HEK293T (cell line): ENCODE measurements around the gene CABP2.
"Not testable (repeated sequence)": the region's sequence is repeated elsewhere in the genome, so short reads cannot be mapped to it uniquely, and the experiment has no call there.

Experiments
- CTCF ChIA-PET: fragments of 350-600 bp; formaldehyde crosslinking; extraction: SDS; loops from one replicate; lab custom pipeline; 2021; ENCODE audit warnings: antibody characterized with exemption, inconsistent platforms; lab: Yijun Ruan, JAX
- POLR2A ChIA-PET: fragments of 350-600 bp; formaldehyde crosslinking; extraction: SDS; loops from one replicate; lab custom pipeline; 2020; ENCODE audit warnings: antibody characterized with exemption, inconsistent platforms; lab: Yijun Ruan, JAX
- DNase-seq: peaks from one replicate; pipeline ENCODE4 v3.0.0; 2012; ENCODE audit warnings: mixed read lengths; ENCODE audit errors: extremely low spot score
- ARNT ChIP-seq: fragments of 450-650 bp; IDR thresholded peaks from 2 replicates; pipeline ENCODE4 v1.6.1; 2017; ENCODE audit warnings: mild to moderate bottlenecking
- BHLHE40 ChIP-seq: fragments of 450-650 bp; IDR thresholded peaks from 2 replicates; pipeline ENCODE4 v1.6.1; 2016; ENCODE audit warnings: mild to moderate bottlenecking, moderate library complexity, borderline replicate concordance
- CTBP1 ChIP-seq: fragments of 450-650 bp; IDR thresholded peaks from 2 replicates; pipeline ENCODE4 v1.6.1; 2016; ENCODE audit warnings: borderline replicate concordance
- ELF4 ChIP-seq: fragments of 450-650 bp; IDR thresholded peaks from 2 replicates; pipeline ENCODE4 v1.6.1; 2017; ENCODE audit warnings: antibody characterized with exemption
- FOXA1 ChIP-seq: fragments of 450-650 bp; IDR thresholded peaks from 2 replicates; pipeline ENCODE4 v1.6.1; 2016; ENCODE audit warnings: mild to moderate bottlenecking
- FOXK2 ChIP-seq: fragments of 450-650 bp; IDR thresholded peaks from 2 replicates; pipeline ENCODE4 v1.6.1; 2016; ENCODE audit warnings: mild to moderate bottlenecking
- FOXM1 ChIP-seq: fragments of 450-650 bp; IDR thresholded peaks from 2 replicates; pipeline ENCODE4 v1.6.1; 2017; ENCODE audit warnings: mild to moderate bottlenecking, borderline replicate concordance
- HDGF ChIP-seq: fragments of 450-650 bp; IDR thresholded peaks from 2 replicates; pipeline ENCODE4 v1.6.1; 2017; ENCODE audit warnings: antibody characterized with exemption, borderline replicate concordance
- L3MBTL2 ChIP-seq: fragments of 450-650 bp; conservative IDR thresholded peaks from 2 replicates; pipeline ENCODE4 v1.6.1; 2016; ENCODE audit warnings: mild to moderate bottlenecking
- LEF1 ChIP-seq: fragments of 450-650 bp; IDR thresholded peaks from 2 replicates; pipeline ENCODE4 v1.6.1; 2017; ENCODE audit warnings: mild to moderate bottlenecking, borderline replicate concordance
- NFRKB ChIP-seq: fragments of 450-650 bp; IDR thresholded peaks from 2 replicates; pipeline ENCODE4 v1.6.1; 2016; ENCODE audit warnings: mild to moderate bottlenecking, moderate library complexity
- PKNOX1 ChIP-seq: fragments of 450-650 bp; IDR thresholded peaks from 2 replicates; pipeline ENCODE4 v1.6.1; 2016
- SP1 ChIP-seq: fragments of 450-650 bp; IDR thresholded peaks from 2 replicates; pipeline ENCODE4 v1.6.1; 2017
- SUZ12 ChIP-seq: fragments of 450-650 bp; IDR thresholded peaks from 2 replicates; pipeline ENCODE4 v1.6.1; 2016; ENCODE audit warnings: mild to moderate bottlenecking
- TARDBP ChIP-seq: fragments of 450-650 bp; IDR thresholded peaks from 2 replicates; pipeline ENCODE4 v1.6.1; 2016
- ZNF384 ChIP-seq: fragments of 450-650 bp; IDR thresholded peaks from 2 replicates; pipeline ENCODE4 v1.6.1; 2016

Gene CABP2

GRCh38 chr11:67522844-67523555, at the start of gene CABP2:
Gene CABP2 (minus strand): TSS chr11:67523446. CDS start chr11:67523326, 120 bp downstream.
- CTCF ChIA-PET: no interaction called here
- no peak for TF ChIP-seq NFRKB
- TF ChIP-seq ELF4: no peak
- TF ChIP-seq FOXK2: no peak
- no peak for TF ChIP-seq BHLHE40
- no peak for TF ChIP-seq ZNF384
- no peak for TF ChIP-seq FOXM1
- DNase-seq: no peak
- POLR2A ChIA-PET: no interaction called here

DNA sequence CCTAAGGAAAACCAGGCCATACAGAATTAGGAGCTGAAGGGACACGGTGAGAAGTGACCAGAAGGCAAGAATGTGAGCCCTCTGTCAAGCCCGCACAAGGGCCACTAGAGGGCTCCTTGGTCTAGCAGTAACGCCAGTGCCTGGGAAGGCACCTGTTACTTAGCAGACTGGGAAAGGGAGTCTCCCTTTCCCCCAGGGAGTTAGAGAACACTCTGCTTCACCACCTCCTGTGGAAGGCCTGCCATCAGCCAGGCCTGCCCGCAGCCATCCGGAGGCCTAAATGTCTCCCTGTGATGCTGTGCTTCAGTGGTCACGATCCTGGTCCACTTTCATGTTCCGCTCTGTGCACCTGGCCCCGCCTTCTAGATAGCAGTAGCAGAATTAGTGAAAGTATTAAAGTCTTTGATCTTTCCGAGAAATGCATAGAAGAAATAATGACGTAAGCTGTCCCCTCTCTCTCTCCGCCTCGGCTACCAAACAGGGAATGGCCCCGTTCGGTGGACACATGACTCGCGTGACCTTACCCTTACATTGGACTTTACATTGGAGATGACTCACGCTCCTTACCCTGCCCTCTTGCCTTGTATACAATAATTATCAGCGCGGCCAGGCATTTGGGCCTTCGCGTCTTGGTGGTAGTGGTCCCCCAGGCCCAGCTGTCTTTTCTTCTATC, 49.6 kb upstream of the CABP2 start:
- POLR2A ChIA-PET: interaction anchor here (0.8 to 1.0 kb wide), 2 partner anchors 41 to 171 kb away, joined by 3 to 4 read pairs; partner anchors contain the start of gene PPP1CA
- DNase-seq: no peak
- TF ChIP-seq ELF4: no peak
- no peak for TF ChIP-seq NFRKB
- no peak for TF ChIP-seq SP1
- no peak for TF ChIP-seq ARNT
- no peak for TF ChIP-seq L3MBTL2
- no peak for TF ChIP-seq SUZ12
- CTCF ChIA-PET: interaction anchor here (0.6 to 1.6 kb wide), 7 partner anchors 9 to 219 kb away, joined by 3 to 7 read pairs (median 4); partner anchors contain the start of gene AIP

- POLR2A ChIA-PET: interaction anchor here (0.8 to 1.0 kb wide), 2 partner anchors 42 to 171 kb away, joined by 3 to 4 read pairs; partner anchors contain the start of gene PPP1CA
- TF ChIP-seq ZNF384 (no peak), CTBP1 (no peak), FOXA1 (no peak), L3MBTL2 (peak; percentile 41)
- no peak for DNase-seq
- CTCF ChIA-PET: interaction anchor here (0.6 to 1.6 kb wide), 7 partner anchors 10 to 218 kb away, joined by 3 to 7 read pairs (median 4); partner anchors contain the start of gene AIP
Observed at GRCh38 chr11:67572305-67572704, 49.1 kb upstream of the CABP2 start.

GRCh38 chr11:67571443-67571842, 48.2 kb upstream of the CABP2 start:
- no peak for DNase-seq
- POLR2A ChIA-PET: no interaction called here
- TF ChIP-seq SP1: no peak
- TF ChIP-seq NFRKB: no peak
- CTCF ChIA-PET: interaction anchor here (1.2 to 1.6 kb wide), 3 partner anchors 9 to 59 kb away, joined by 4 to 7 read pairs (median 4); no protein-coding TSS in a partner anchor

DNA sequence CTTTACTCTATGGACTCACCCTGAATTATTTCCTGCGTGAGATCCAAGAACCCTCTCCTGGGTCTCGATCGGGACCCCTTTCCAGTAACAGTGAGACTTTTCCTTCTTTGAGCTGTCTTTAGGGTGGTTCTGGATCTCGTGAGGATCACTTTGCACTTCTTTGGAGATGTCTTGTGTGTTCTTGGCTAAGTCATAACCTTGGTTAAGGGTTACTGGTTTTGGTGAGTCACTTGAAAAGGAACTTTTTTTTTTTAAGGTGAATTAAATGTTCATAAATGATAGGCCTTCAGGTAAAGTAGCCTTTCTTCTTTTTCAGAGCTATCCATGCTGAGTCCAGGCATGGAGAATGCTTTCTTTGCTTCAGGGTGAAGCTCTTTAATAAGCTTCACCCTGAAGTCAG, 41.0 kb upstream of the CABP2 start:
- POLR2A ChIA-PET: interaction anchor here (0.8 kb wide), 1 partner anchor 163 kb away, joined by 3 read pairs; the partner anchor contains the start of gene PPP1CA
- TF ChIP-seq ARNT: no peak
- no peak for TF ChIP-seq FOXA1
- no peak for DNase-seq

GRCh38 chr11:67563705-67564114, 40.5 kb upstream of the CABP2 start:
- POLR2A ChIA-PET, CTCF ChIA-PET, DNase-seq: not testable (repeated sequence)

More for the DNA sequence above, 41.0 kb upstream of the CABP2 start:
- CTCF ChIA-PET: no interaction called here

DNA sequence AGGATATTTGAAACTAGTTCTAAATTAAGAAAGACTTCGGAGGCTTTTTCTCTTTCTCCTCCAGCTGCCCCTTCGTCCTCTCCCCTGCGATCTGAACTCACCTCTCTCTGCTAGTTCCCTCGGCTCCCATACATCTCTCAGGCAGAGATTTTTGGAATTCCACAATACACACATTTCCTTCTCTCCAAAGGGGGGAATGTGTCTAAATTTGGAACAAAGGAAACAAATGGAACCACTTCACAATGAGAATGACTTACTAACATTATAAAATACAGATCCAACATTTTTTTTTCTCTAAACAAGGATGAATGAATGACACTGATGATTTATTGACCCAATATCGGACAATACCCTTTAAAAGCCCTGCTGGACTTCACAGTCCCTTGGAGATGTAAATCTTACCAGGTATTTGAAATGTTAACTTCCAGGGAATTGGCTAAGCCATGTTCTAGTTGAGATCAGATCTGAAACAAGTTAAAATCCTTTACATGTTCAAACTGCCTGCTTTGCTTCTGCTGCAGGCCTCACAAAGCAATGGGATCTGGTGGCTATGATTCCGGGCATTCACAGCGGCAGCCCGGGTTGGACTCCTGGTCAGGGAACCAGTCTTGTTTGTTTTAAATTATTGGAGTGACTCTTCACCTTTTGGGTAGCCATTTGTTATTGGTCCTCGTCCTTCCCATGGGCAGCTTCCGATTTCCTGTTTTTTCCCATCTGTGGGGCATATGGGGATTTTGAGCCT, 39.9 kb upstream of the CABP2 start:
- TF ChIP-seq PKNOX1 (0 out of 2 replicates have a peak, but pooled peaks have one; percentile 19), FOXA1 (no peak)
- POLR2A ChIA-PET: no interaction called here
- no peak for DNase-seq
- CTCF ChIA-PET: interaction anchor here (0.6 to 1.4 kb wide), 2 partner anchors 9 to 42 kb away, joined by 3 to 7 read pairs; no protein-coding TSS in a partner anchor

- CTCF ChIA-PET: interaction anchor here (0.6 to 1.4 kb wide), 2 partner anchors 10 to 43 kb away, joined by 3 to 7 read pairs; no protein-coding TSS in a partner anchor
- TF ChIP-seq ELF4 (no peak), CTBP1 (no peak), SP1 (no peak), TARDBP (no peak), LEF1 (no peak), FOXK2 (no peak), SUZ12 (no peak), PKNOX1 (no peak), FOXM1 (no peak), ARNT (no peak), HDGF (no peak), NFRKB (no peak), FOXA1 (no peak), ZNF384 (no peak), L3MBTL2 (no peak), BHLHE40 (no peak)
- no peak for DNase-seq
- POLR2A ChIA-PET: no interaction called here
Observed at GRCh38 chr11:67561971-67562619, 38.8 kb upstream of the CABP2 start.
